ENCODE data around the gene CDCA7L.

CDCA7L gene

DNA sequence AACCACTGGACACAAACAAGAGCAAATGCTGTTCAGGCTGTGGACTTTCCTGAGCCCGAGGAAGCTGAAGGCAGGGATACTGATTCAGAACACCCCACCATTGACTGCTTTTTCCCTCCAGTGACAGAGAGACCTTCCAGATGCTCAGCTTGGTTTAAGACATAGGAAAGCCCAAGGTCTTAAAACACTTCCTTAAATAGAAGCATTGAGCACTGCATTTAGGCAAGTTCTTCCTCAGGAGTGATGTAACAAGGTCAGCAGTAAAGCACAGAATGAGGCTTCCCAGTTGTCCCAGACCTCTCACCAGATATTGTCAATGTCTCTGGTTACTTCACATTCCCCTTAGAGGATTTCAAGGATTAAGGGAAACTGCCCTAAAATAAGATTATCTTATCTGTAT is 19.6 kb upstream of the CDCA7L start:
- Histone ChIP-seq H3K27me3 (ENCODE audit: insufficient read depth, low read length) (no peaks in the 10 kb centered on the region), H3K9me3 (ENCODE audit: insufficient read depth, low read depth, low read length) (no peaks in the 10 kb centered on the region), H3K36me3 (ENCODE audit: insufficient read depth, low read depth, low read length) (no peaks in the 10 kb centered on the region), H3K27ac (ENCODE audit: low read length) (no peak overlapping the region), H3K9ac (ENCODE audit: low read depth, low read length) (no peak overlapping the region), H3K4me1 (ENCODE audit: insufficient read depth, low read length) (no peaks in the 10 kb centered on the region), H3K4me3 (ENCODE audit: low read length) (no peak overlapping the region)

DNA sequence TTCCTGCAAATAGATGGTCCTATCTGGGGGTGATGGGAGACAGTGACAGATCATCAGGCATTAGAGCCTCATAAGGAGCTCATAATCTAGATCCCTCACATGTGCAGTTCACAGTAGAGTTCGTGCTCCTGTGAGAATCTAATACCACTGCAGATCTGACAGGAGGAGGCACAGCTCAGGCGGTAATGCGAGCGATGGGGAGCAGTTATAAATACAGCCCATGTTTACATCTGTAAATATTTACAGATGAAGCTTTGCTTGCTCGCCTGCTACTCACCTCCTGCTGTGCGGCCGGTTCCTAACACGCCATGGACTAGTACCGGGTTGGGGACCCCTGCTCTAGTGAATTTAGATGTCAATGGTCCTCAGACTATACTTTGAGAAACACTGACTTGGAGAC is 17.0 kb upstream of the CDCA7L start:
- Histone ChIP-seq H3K36me3 (ENCODE audit: insufficient read depth, low read depth, low read length) (no peaks in the 10 kb centered on the region), H3K27ac (ENCODE audit: low read length) (no peak overlapping the region), H3K4me1 (ENCODE audit: insufficient read depth, low read length) (no peaks in the 10 kb centered on the region), H3K9ac (ENCODE audit: low read depth, low read length) (no peak overlapping the region), H3K27me3 (ENCODE audit: insufficient read depth, low read length) (no peaks in the 10 kb centered on the region), H3K9me3 (ENCODE audit: insufficient read depth, low read depth, low read length) (no peaks in the 10 kb centered on the region), H3K4me3 (ENCODE audit: low read length) (no peak overlapping the region)

DNA sequence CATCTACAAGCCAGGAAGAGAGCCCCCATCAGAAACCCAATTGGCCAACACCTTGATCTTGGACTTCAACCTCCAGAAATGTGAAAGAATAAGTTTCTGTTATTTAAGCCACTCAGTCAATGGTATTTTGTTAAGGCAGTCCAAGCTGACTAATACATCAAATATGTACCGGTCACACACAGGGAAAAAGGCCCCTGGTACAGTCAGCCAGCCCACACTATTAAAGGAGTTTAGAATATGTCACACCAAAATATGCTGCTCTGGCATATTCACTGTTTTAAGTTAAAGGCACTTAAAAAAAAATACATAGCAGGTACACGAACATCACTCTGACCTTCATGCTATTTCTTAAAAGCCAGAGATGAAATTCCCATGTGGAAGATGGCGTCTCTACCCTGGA is 15.2 kb upstream of the CDCA7L start:
- H3K27ac ChIP-seq (ENCODE audit: low read length): no peak overlapping the region
- no peaks in the 10 kb centered on the region for H3K36me3 ChIP-seq (ENCODE audit: insufficient read depth, low read depth, low read length)
- H3K9me3 ChIP-seq (ENCODE audit: insufficient read depth, low read depth, low read length): no peaks in the 10 kb centered on the region
- no peaks in the 10 kb centered on the region for H3K27me3 ChIP-seq (ENCODE audit: insufficient read depth, low read length)
- H3K4me3 ChIP-seq (ENCODE audit: low read length): no peak overlapping the region
- no peak overlapping the region for H3K9ac ChIP-seq (ENCODE audit: low read depth, low read length)
- no peaks in the 10 kb centered on the region for H3K4me1 ChIP-seq (ENCODE audit: insufficient read depth, low read length)

DNA sequence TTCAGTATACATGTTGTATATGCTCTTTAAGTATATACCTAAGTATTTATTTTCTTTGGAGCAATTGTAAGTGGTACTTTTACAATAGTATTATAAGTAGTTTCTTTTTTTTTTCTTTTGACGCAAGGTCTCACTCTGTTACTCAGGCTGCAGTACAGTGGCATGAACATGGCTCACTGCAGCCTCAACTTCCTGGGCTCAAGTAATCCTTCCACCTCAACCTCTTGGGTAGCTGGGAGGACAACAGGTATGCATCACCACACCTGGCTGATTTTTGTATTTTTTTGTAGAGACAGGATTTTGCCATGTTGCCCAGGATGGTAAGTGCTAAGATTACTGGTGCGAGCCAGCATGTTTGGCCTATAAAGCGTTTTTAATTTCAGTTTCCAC is 13.7 kb upstream of the CDCA7L start:
- no peak overlapping the region for H3K4me3 ChIP-seq (ENCODE audit: low read length)
- H3K9ac ChIP-seq (ENCODE audit: low read depth, low read length): no peak overlapping the region
- no peak overlapping the region for H3K27ac ChIP-seq (ENCODE audit: low read length)
- no peaks in the 10 kb centered on the region for H3K27me3 ChIP-seq (ENCODE audit: insufficient read depth, low read length)
- H3K36me3 ChIP-seq (ENCODE audit: insufficient read depth, low read depth, low read length): no peaks in the 10 kb centered on the region
- H3K4me1 ChIP-seq (ENCODE audit: insufficient read depth, low read length): no peaks in the 10 kb centered on the region
- H3K9me3 ChIP-seq (ENCODE audit: insufficient read depth, low read depth, low read length): no peaks in the 10 kb centered on the region

DNA sequence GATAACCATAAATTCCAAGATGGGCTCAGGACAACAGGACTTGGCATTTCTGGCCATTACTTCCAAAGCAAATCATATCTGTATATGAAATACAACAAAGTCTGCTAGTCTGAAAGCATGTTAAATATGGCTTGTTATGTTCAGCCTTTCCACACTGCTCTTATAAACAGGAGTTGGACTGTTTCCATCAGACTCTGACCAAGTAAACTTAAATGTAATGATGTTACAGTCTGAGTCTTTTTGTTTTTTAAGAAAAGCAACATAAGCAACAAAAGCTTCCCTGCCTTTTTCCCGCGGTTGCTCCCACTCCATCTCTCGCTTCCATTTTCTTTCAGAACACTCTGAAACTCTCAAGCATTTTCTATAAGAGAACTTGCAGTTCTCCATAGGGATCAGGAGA is 8.1 kb upstream of the CDCA7L start:
- Histone ChIP-seq H3K36me3 (ENCODE audit: insufficient read depth, low read depth, low read length) (no peaks in the 10 kb centered on the region), H3K9ac (ENCODE audit: low read depth, low read length) (no peak overlapping the region), H3K4me3 (ENCODE audit: low read length) (no peak overlapping the region), H3K27me3 (ENCODE audit: insufficient read depth, low read length) (no peaks in the 10 kb centered on the region), H3K9me3 (ENCODE audit: insufficient read depth, low read depth, low read length) (no peaks in the 10 kb centered on the region), H3K27ac (ENCODE audit: low read length) (no peak overlapping the region), H3K4me1 (ENCODE audit: insufficient read depth, low read length) (no peaks in the 10 kb centered on the region)

DNA sequence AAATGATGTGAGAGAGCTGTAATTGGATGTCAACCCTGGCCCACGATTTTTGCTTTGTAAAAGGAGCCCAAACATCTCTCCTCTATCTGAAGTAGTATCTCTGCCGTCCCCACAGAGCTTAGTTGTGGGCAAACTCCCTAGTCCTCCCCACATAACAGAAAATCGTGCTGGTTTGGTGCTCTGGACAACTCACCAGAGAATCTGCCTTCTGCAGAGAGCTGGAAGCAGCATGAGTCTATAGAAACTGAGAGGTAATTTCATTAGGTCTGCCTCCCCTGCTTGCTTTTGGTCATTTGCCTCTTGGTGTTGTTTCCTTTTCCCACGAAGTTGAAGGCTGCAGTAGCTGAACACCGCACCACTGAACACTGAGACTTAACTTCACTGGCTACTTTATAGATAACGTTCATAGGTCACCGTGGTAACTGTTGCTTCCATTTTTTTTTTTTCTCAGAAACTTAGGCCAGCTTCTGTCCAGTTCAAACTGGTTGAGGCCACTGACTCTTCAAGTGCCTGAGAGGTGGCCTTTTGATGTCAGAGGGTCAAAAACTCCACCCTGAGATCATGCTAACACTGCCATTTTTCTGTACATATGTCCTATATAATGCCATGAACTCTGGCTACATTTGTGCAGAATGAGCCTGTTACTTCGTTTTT is 3.3 kb upstream of the CDCA7L start:
- H3K9ac ChIP-seq (ENCODE audit: low read depth, low read length): no peak overlapping the region
- H3K4me3 ChIP-seq (ENCODE audit: low read length): no peak overlapping the region
- no peaks in the 10 kb centered on the region for H3K36me3 ChIP-seq (ENCODE audit: insufficient read depth, low read depth, low read length)
- H3K9me3 ChIP-seq (ENCODE audit: insufficient read depth, low read depth, low read length): no peaks in the 10 kb centered on the region
- H3K27ac ChIP-seq (ENCODE audit: low read length): no peak overlapping the region
- H3K27me3 ChIP-seq (ENCODE audit: insufficient read depth, low read length): no peaks in the 10 kb centered on the region
- H3K4me1 ChIP-seq (ENCODE audit: insufficient read depth, low read length): peaks cover 3% of the 10 kb centered on the region; the same call in 1 of the 2 replicates

DNA sequence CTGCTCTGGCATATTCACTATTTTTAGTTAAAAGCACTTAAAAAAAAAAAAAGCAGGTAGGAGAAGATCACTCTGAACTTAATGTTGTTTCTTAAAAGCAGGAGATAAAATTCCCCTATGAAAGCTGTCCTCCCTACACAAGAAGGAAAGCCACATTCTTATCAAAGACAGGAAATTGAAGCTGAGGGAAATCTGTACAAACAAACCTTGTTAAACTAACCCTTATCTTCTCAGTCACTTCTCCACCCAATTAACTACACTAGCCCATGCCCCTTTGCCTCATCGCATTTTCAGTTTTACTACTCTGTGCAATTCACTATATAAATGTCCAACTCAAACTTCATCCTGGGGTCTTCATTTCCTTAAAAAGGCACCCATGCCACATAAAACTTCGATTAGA is 2.7 kb upstream of the CDCA7L start:
- Histone ChIP-seq H3K27ac (ENCODE audit: low read length) (no peak overlapping the region), H3K4me3 (ENCODE audit: low read length) (no peak overlapping the region), H3K36me3 (ENCODE audit: insufficient read depth, low read depth, low read length) (peaks cover 5% of the 10 kb centered on the region; the same call in 1 of the 2 replicates), H3K9ac (ENCODE audit: low read depth, low read length) (no peak overlapping the region), H3K27me3 (ENCODE audit: insufficient read depth, low read length) (no peaks in the 10 kb centered on the region), H3K4me1 (ENCODE audit: insufficient read depth, low read length) (peaks cover 8% of the 10 kb centered on the region; the same call in 1 of the 2 replicates), H3K9me3 (ENCODE audit: insufficient read depth, low read depth, low read length) (no peaks in the 10 kb centered on the region)

DNA sequence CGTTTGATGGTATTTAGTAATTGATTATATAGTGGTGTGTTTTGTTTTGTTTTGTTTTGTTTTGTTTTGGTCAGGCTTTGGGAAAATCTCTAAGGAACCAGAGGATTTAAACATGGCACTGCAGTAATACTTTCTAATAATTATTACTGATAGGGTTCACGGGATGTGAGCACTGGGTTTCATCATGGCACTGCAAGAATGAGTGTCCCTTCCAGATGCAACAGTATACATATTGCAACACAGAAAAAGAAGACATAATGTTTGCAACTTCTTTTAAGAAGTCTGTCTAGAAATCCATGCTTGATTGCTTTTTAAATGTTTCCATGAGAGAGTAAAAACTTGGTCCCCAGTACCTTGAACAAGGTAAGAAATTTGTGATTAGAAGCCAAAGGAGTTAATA is 2.2 kb upstream of the CDCA7L start:
- H3K36me3 ChIP-seq (ENCODE audit: insufficient read depth, low read depth, low read length): peaks cover 9% of the 10 kb centered on the region; the same call in 1 of the 2 replicates
- no peak overlapping the region for H3K9ac ChIP-seq (ENCODE audit: low read depth, low read length)
- no peaks in the 10 kb centered on the region for H3K9me3 ChIP-seq (ENCODE audit: insufficient read depth, low read depth, low read length)
- no peak overlapping the region for H3K4me3 ChIP-seq (ENCODE audit: low read length)
- no peaks in the 10 kb centered on the region for H3K27me3 ChIP-seq (ENCODE audit: insufficient read depth, low read length)
- peaks cover 12% of the 10 kb centered on the region for H3K4me1 ChIP-seq (ENCODE audit: insufficient read depth, low read length)
- H3K27ac ChIP-seq (ENCODE audit: low read length): no peak overlapping the region

DNA sequence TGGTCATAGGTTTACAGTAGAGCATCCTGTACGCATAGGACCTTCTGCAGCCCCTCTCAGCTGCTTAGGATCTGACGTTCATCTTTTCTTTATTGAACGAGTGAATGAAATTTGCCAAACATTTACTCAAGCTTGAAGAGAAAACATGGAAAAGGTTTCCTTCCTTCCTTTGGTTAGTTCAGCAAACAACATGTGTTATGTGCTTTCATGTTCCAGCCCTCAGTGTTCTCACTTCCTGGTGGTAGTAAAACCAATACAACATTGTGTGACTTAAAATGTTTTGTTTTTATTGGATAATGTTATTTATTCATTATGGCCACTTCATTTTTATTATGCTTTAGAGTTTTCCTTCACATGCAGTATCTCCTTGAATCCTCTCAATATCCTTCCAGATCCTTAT is 1.4 kb upstream of the CDCA7L start:
- H3K36me3 ChIP-seq (ENCODE audit: insufficient read depth, low read depth, low read length): peaks cover 16% of the 10 kb centered on the region; the same call in 1 of the 2 replicates
- no peak overlapping the region for H3K27ac ChIP-seq (ENCODE audit: low read length)
- H3K9ac ChIP-seq (ENCODE audit: low read depth, low read length): no peak overlapping the region
- peaks cover 19% of the 10 kb centered on the region for H3K4me1 ChIP-seq (ENCODE audit: insufficient read depth, low read length)
- H3K27me3 ChIP-seq (ENCODE audit: insufficient read depth, low read length): no peaks in the 10 kb centered on the region
- H3K9me3 ChIP-seq (ENCODE audit: insufficient read depth, low read depth, low read length): no peaks in the 10 kb centered on the region
- H3K4me3 ChIP-seq (ENCODE audit: low read length): no peak overlapping the region

DNA sequence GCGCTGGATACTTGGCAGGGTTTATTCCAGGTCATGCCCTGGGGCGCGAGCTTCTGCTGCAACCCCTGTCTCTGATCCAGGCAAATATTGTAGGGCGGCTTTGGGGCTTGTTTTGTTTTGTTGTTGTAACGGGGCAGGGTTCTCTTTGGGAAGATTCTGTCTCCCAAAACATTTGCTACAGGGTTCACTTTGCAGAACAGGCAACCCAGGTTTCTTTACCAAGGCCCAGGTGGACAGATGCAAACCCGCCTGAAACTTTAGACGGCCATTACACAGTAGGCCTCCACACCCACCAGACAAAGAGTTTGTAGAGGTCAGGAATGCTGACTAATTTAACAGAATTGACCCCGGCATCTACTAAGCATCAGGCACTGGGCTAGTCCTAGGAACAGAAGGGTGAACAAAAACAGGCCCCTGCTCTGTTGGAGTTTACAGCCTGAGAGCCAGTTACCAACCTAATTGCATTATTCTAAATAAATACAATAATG is 567 bp upstream of the CDCA7L start:
- H3K9ac ChIP-seq (ENCODE audit: low read depth, low read length): peak overlapping the region; percentile 82
- H3K36me3 ChIP-seq (ENCODE audit: insufficient read depth, low read depth, low read length): peaks cover 16% of the 10 kb centered on the region; the same call in 1 of the 2 replicates
- H3K27me3 ChIP-seq (ENCODE audit: insufficient read depth, low read length): no peaks in the 10 kb centered on the region
- H3K9me3 ChIP-seq (ENCODE audit: insufficient read depth, low read depth, low read length): no peaks in the 10 kb centered on the region
- H3K4me3 ChIP-seq (ENCODE audit: low read length): peak overlapping the region; percentile 87; the same call in 1 of the 2 replicates
- H3K4me1 ChIP-seq (ENCODE audit: insufficient read depth, low read length): peaks cover 27% of the 10 kb centered on the region
- peak overlapping the region; percentile 70 for H3K27ac ChIP-seq (ENCODE audit: low read length)

DNA sequence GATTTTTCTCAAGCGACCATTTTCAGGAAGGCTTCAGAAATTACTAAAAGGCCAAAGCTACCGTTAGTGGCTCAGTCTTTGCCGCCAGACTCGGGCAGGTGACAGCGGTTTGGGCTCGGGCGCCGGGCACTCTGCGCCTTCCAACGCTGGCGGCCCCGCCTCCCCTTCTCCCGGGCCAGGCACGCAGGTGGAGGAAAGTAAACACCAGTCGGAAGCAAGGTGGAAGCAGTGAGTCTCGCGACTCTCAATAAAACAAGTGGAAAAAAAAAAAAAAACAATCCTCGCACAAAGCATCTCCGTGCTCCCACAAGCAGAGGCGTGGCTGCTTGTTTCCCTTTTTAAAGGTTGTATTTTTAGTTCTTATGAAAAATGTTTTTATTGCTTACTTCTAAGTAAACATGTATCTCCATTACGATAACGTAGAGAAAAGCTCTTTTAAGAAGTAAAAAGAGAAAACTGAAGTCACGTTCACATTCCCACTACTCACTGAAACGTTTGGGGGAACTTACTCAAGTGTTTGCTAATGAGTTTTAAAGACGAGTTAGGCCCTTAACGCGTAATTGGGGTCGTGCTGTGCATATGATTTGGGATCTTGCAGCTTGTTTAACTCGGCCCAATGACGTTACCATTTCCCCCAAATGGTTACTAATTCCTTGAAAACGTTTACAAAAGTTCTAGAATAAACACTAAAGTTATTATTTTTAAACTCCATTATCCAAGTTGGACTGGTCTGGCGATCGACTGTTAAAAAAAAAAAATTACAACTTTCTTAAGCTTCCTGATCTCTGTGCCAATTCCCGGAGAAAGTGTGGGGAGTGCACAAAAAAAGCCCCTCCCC is 864 bp downstream of the CDCA7L start:
- Histone ChIP-seq H3K9ac (ENCODE audit: low read depth, low read length) (peak overlapping the region; percentile 82), H3K4me1 (ENCODE audit: insufficient read depth, low read length) (peaks cover 35% of the 10 kb centered on the region), H3K4me3 (ENCODE audit: low read length) (peak overlapping the region; percentile 87), H3K27me3 (ENCODE audit: insufficient read depth, low read length) (no peaks in the 10 kb centered on the region), H3K27ac (ENCODE audit: low read length) (no peak overlapping the region), H3K36me3 (ENCODE audit: insufficient read depth, low read depth, low read length) (peaks cover 16% of the 10 kb centered on the region), H3K9me3 (ENCODE audit: insufficient read depth, low read depth, low read length) (no peaks in the 10 kb centered on the region)

DNA sequence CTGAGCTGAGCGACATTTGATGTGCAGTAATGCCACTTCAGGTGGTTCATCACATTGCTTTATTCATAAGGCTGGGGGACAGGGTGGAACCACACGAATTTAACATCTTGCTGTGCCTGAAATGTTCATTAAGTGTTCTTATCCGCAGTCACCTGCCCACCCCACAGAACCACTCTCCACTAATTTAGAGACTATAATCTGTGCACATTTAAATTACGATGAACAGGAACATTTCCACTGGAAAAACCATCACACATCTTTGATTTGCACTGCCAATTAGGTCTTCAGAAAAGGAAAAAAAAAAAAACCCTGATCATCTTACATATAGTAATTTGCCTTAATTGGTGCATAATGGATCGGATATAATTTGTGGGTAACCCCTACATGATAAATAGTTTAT is 2.3 kb downstream of the CDCA7L start:
- H3K4me1 ChIP-seq (ENCODE audit: insufficient read depth, low read length): peaks cover 44% of the 10 kb centered on the region
- H3K9ac ChIP-seq (ENCODE audit: low read depth, low read length): peak overlapping the region; percentile 39; the same call in 1 of the 2 replicates
- H3K27ac ChIP-seq (ENCODE audit: low read length): no peak overlapping the region
- no peaks in the 10 kb centered on the region for H3K9me3 ChIP-seq (ENCODE audit: insufficient read depth, low read depth, low read length)
- peaks cover 28% of the 10 kb centered on the region for H3K36me3 ChIP-seq (ENCODE audit: insufficient read depth, low read depth, low read length)
- peak overlapping the region; percentile 87 for H3K4me3 ChIP-seq (ENCODE audit: low read length)
- H3K27me3 ChIP-seq (ENCODE audit: insufficient read depth, low read length): no peaks in the 10 kb centered on the region
